G401 (cell line): ENCODE measurements around the gene PTPRG. TPM values are rescaled to one million over a fixed set of nuclear protein-coding genes. Genes with fewer than 3 reads are reported as not detected.

ENCODE experiments used
- DNase-seq: peaks from one replicate; pipeline ENCODE4 v3.0.0-alpha.2; 2015; ENCODE audit warnings: low spot score
- in situ Hi-C: cut with HindIII; loops from 2 replicates; pipeline ENCODE4 v1.10.0; 2016; ENCODE audit warnings: low sequenced_read_pairs, mixed read lengths
- total RNA-seq: library from RNA; depleted of rRNA; stranded (reverse); fragments of >200 nt; shearing (Covaris generic); gene quantifications from 2 replicates; pipeline ENCODE4 v1.2.3, GENCODE V29; 2014

Gene PTPRG
- total RNA-seq, 1 experiment from 2014 or later, result 1.4 TPM

GRCh38 chr3:61580982-61581643, 19.7 kb downstream of the PTPRG start:
- DNase-seq, result no peak
- in situ Hi-C loops, result no loop called here

- in situ Hi-C loops, result no loop called here
- no peak for DNase-seq
Measured at GRCh38 chr3:61582287-61582686, 20.9 kb downstream of the PTPRG start.

- no peak for DNase-seq
- in situ Hi-C loops, result no loop called here
Measured at GRCh38 chr3:61582846-61583245, 21.5 kb downstream of the PTPRG start.

GRCh38 chr3:61583890-61584875, 22.8 kb downstream of the PTPRG start:
- in situ Hi-C loops, result no loop called here
- no peak for DNase-seq

- in situ Hi-C loops, result no loop called here
- no peak for DNase-seq
Measured at GRCh38 chr3:61589856-61590255, 28.5 kb downstream of the PTPRG start.

- in situ Hi-C loops, result no loop called here
- DNase-seq, result no peak
Measured at GRCh38 chr3:61591300-61591699, 29.9 kb downstream of the PTPRG start.

GRCh38 chr3:61593446-61594029, 32.2 kb downstream of the PTPRG start:
- in situ Hi-C loops, result no loop called here
- no peak for DNase-seq

- peak; percentile 72 for DNase-seq
- in situ Hi-C loops, result no loop called here
Measured at GRCh38 chr3:61594144-61594963, 33.0 kb downstream of the PTPRG start.

- in situ Hi-C loops, result no loop called here
- DNase-seq, result no peak
Measured at GRCh38 chr3:61594964-61595285, 33.6 kb downstream of the PTPRG start.

GRCh38 chr3:61595288-61595687, 33.9 kb downstream of the PTPRG start:
- DNase-seq, result no peak
- in situ Hi-C loops, result no loop called here

GRCh38 chr3:61595826-61596225, 34.5 kb downstream of the PTPRG start:
- no peak for DNase-seq
- in situ Hi-C loops, result no loop called here

GRCh38 chr3:61597906-61598305, 36.5 kb downstream of the PTPRG start:
- DNase-seq, result no peak
- in situ Hi-C loops, result no loop called here

- DNase-seq, result no peak
- in situ Hi-C loops, result no loop called here
Measured at GRCh38 chr3:61600195-61600594, 38.8 kb downstream of the PTPRG start.

- no peak for DNase-seq
- in situ Hi-C loops, result no loop called here
Measured at GRCh38 chr3:61601831-61602230, 40.5 kb downstream of the PTPRG start.

GRCh38 chr3:61602466-61602865, 41.1 kb downstream of the PTPRG start:
- no peak for DNase-seq
- in situ Hi-C loops, result no loop called here

- no peak for DNase-seq
- in situ Hi-C loops, result no loop called here
Measured at GRCh38 chr3:61605589-61606175, 44.3 kb downstream of the PTPRG start.

GRCh38 chr3:61606196-61606595, 44.8 kb downstream of the PTPRG start:
- in situ Hi-C loops, result no loop called here
- DNase-seq, result no peak

- in situ Hi-C loops, result no loop called here
- DNase-seq, result no peak
Measured at GRCh38 chr3:61608072-61608471, 46.7 kb downstream of the PTPRG start.

- in situ Hi-C loops, result no loop called here
- no peak for DNase-seq
Measured at GRCh38 chr3:61608711-61609110, 47.3 kb downstream of the PTPRG start.
